SK-N-MC (cell line): ENCODE measurements around the gene PDK1.

Source experiments
- EZH2 ChIP-seq: fragments of 200-600 bp; sonication (generic); IDR thresholded peaks from one replicate; pipeline ENCODE4 v1.6.1; 2017; ENCODE audit warnings: antibody characterized with exemption
- FOXP2 ChIP-seq: optimal IDR thresholded peaks from 2 replicates; pipeline ENCODE3; 2011; ENCODE audit warnings: mild to moderate bottlenecking, moderate library complexity; ENCODE audit not compliant: insufficient read depth; ENCODE audit errors: extremely low read length, control extremely low read depth
- POLR2AphosphoS5 ChIP-seq: IDR thresholded peaks from 2 replicates; pipeline ENCODE4 v1.6.1; 2012; ENCODE audit warnings: mild to moderate bottlenecking, low read depth, low read length, borderline replicate concordance

DNA sequence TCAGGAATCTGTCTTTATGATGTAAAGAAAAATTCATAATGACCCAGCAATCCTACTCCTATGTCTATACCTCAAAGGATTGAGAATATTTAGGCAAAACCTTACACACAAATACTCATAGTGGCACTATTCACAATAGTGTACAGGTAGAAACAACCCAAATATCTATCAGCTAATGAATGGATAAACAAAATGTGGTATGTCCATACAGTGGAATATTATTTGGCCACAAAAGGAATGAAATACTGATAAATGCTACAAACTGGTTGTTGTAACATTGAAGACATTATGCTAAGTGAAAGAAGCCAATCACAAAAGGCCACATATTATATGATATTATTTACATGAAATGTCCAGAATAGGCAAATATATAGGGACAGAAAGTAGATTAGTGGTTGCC is 24.7 kb downstream of the PDK1 start:
- TF ChIP-seq POLR2AphosphoS5: no peak
- TF ChIP-seq EZH2: no peak
- TF ChIP-seq FOXP2: no peak
